ENCODE data around the gene RADIL.

Gene RADIL

GRCh38 chr7:4759211-4759610, 124.3 kb downstream of the RADIL start:
- no peak for DNase-seq (ENCODE audit: low read depth in 2 of 2)
- no peak overlapping the region for H3K4me3 ChIP-seq (replicated peaks in 1 of 2; ENCODE audit: low read depth in 2 of 2, low read length in 2 of 2)
- TF ChIP-seq CTCF (IDR thresholded peaks at IDR 0.05; ENCODE audit: low read depth, low read length), result no peak

GRCh38 chr7:4758791-4759190, 124.7 kb downstream of the RADIL start:
- DNase-seq (ENCODE audit: low read depth in 2 of 2), result no peak
- no peak overlapping the region for H3K4me3 ChIP-seq (replicated peaks in 1 of 2; ENCODE audit: low read depth in 2 of 2, low read length in 2 of 2)
- TF ChIP-seq CTCF (IDR thresholded peaks at IDR 0.05; ENCODE audit: low read depth, low read length), result no peak

- H3K4me3 ChIP-seq (replicated peaks in 1 of 2; ENCODE audit: low read depth in 2 of 2, low read length in 2 of 2), result no peak overlapping the region
- no peak for TF ChIP-seq CTCF (IDR thresholded peaks at IDR 0.05; ENCODE audit: low read depth, low read length)
- DNase-seq (ENCODE audit: low read depth in 2 of 2), result no peak
Measured at GRCh38 chr7:4758111-4758510, 125.4 kb downstream of the RADIL start.

GRCh38 chr7:4755045-4755444, 128.5 kb downstream of the RADIL start:
- no peak for DNase-seq (ENCODE audit: low read depth in 2 of 2)
- TF ChIP-seq CTCF (IDR thresholded peaks at IDR 0.05; ENCODE audit: low read depth, low read length), result no peak
- H3K4me3 ChIP-seq (replicated peaks in 1 of 2; ENCODE audit: low read depth in 2 of 2, low read length in 2 of 2), result no peak overlapping the region

- no peak for DNase-seq (ENCODE audit: low read depth in 2 of 2)
- no peak for TF ChIP-seq CTCF (IDR thresholded peaks at IDR 0.05; ENCODE audit: low read depth, low read length)
- no peak overlapping the region for H3K4me3 ChIP-seq (replicated peaks in 1 of 2; ENCODE audit: low read depth in 2 of 2, low read length in 2 of 2)
Measured at GRCh38 chr7:4754433-4755010, 129.0 kb downstream of the RADIL start.

- peak; percentile 53 to 54 for DNase-seq (ENCODE audit: low read depth in 2 of 2)
- no peak overlapping the region for H3K4me3 ChIP-seq (replicated peaks in 1 of 2; ENCODE audit: low read depth in 2 of 2, low read length in 2 of 2)
- peak; percentile 89 for TF ChIP-seq CTCF (IDR thresholded peaks at IDR 0.05; ENCODE audit: low read depth, low read length)
Measured at GRCh38 chr7:4753598-4754432, 129.7 kb downstream of the RADIL start.

Data from cardiac fibroblast (primary cell).